HUES48 (cell line): ENCODE measurements around the gene LSM11.
"Not testable (repeated sequence)": the region's sequence is repeated elsewhere in the genome, so short reads cannot be mapped to it uniquely, and the experiment has no call there.

Experiments
- H3K27ac ChIP-seq: one replicate; pipeline ENCODE4 v1.7.0; 2013; ENCODE audit warnings: low read depth, low read length, inconsistent platforms
- H3K27me3 ChIP-seq: 2 replicates; pipeline ENCODE4 v1.6.1; 2013; ENCODE audit warnings: mild to moderate bottlenecking, low read length; ENCODE audit not compliant: control insufficient read depth, insufficient read depth
- H3K36me3 ChIP-seq: 2 replicates; pipeline ENCODE4 v1.6.1; 2013; ENCODE audit warnings: low read length; ENCODE audit not compliant: control insufficient read depth, insufficient read depth
- H3K4me1 ChIP-seq: 2 replicates; pipeline ENCODE4 v1.6.1; 2013; ENCODE audit warnings: mild to moderate bottlenecking, low read length; ENCODE audit not compliant: control insufficient read depth, insufficient read depth
- H3K4me3 ChIP-seq: 2 replicates; pipeline ENCODE4 v1.5.1; 2013; ENCODE audit warnings: mild to moderate bottlenecking, low read depth, low read length
- H3K9ac ChIP-seq: 2 replicates; pipeline ENCODE4 v1.6.1; 2013; ENCODE audit warnings: mild to moderate bottlenecking, low read depth, low read length, moderate library complexity
- H3K9me3 ChIP-seq: 2 replicates; pipeline ENCODE4 v1.6.1; 2013; ENCODE audit warnings: low read length; ENCODE audit not compliant: control insufficient read depth, insufficient read depth

LSM11 gene

GRCh38 chr5:157743163-157744050, at the start of gene LSM11:
Gene LSM11 (plus strand): TSS chr5:157743712. CDS start chr5:157743751, 39 bp downstream.
- Histone ChIP-seq H3K9me3 (no peaks in the 10 kb centered on the region), H3K27me3 (peaks cover 17% of the 10 kb centered on the region), H3K9ac (no peak within 1 kb of the TSS; the same call in 1 of the 2 replicates), H3K4me1 (no peaks in the 10 kb centered on the region; the same call in 1 of the 2 replicates), H3K27ac (no peak within 1 kb of the TSS), H3K4me3 (peak within 1 kb of the TSS; percentile 60), H3K36me3 (peaks cover 15% of the 10 kb centered on the region)

- not testable (repeated sequence) for H3K4me3 ChIP-seq, H3K4me1 ChIP-seq, H3K27me3 ChIP-seq
Measured at GRCh38 chr5:157693816-157694215, 49.7 kb upstream of the LSM11 start.

GRCh38 chr5:157696154-157696553, 47.4 kb upstream of the LSM11 start:
- not testable (repeated sequence) for H3K9ac ChIP-seq, H3K4me3 ChIP-seq, H3K36me3 ChIP-seq, H3K27ac ChIP-seq, H3K4me1 ChIP-seq, H3K27me3 ChIP-seq
- peaks cover 27% of the 10 kb centered on the region for H3K9me3 ChIP-seq

More at GRCh38 chr5:157693816-157694215, 49.7 kb upstream of the LSM11 start:
- H3K36me3 ChIP-seq, H3K9ac ChIP-seq, H3K27ac ChIP-seq: not testable (repeated sequence)
- H3K9me3 ChIP-seq, result peaks cover 17% of the 10 kb centered on the region

GRCh38 chr5:157698674-157699073, 44.8 kb upstream of the LSM11 start:
- not testable (repeated sequence) for H3K27me3 ChIP-seq, H3K4me3 ChIP-seq, H3K36me3 ChIP-seq, H3K27ac ChIP-seq, H3K9ac ChIP-seq, H3K4me1 ChIP-seq
- peaks cover 34% of the 10 kb centered on the region for H3K9me3 ChIP-seq

- no peak overlapping the region for H3K9ac ChIP-seq
- no peak overlapping the region for H3K27ac ChIP-seq
Measured at GRCh38 chr5:157703736-157704135, 39.8 kb upstream of the LSM11 start.

GRCh38 chr5:157708866-157709265, 34.6 kb upstream of the LSM11 start:
- no peak overlapping the region for H3K27ac ChIP-seq
- H3K4me3 ChIP-seq, result no peak overlapping the region
- H3K9me3 ChIP-seq, result no peaks in the 10 kb centered on the region
- H3K4me1 ChIP-seq, result no peaks in the 10 kb centered on the region; the same call in 1 of the 2 replicates
- no peaks in the 10 kb centered on the region for H3K27me3 ChIP-seq
- H3K36me3 ChIP-seq, result no peaks in the 10 kb centered on the region
- no peak overlapping the region for H3K9ac ChIP-seq

More at GRCh38 chr5:157703736-157704135, 39.8 kb upstream of the LSM11 start:
- H3K27me3 ChIP-seq, result no peaks in the 10 kb centered on the region
- H3K4me3 ChIP-seq, result no peak overlapping the region
- H3K9me3 ChIP-seq, result peaks cover 21% of the 10 kb centered on the region
- no peaks in the 10 kb centered on the region for H3K36me3 ChIP-seq
- H3K4me1 ChIP-seq, result no peaks in the 10 kb centered on the region

GRCh38 chr5:157709346-157709745, 34.2 kb upstream of the LSM11 start:
- Histone ChIP-seq H3K27me3 (no peaks in the 10 kb centered on the region), H3K9ac (no peak overlapping the region), H3K27ac (no peak overlapping the region), H3K4me1 (no peaks in the 10 kb centered on the region; the same call in 1 of the 2 replicates), H3K4me3 (no peak overlapping the region), H3K36me3 (no peaks in the 10 kb centered on the region), H3K9me3 (no peaks in the 10 kb centered on the region)

- Histone ChIP-seq H3K36me3 (no peaks in the 10 kb centered on the region), H3K9ac (no peak overlapping the region), H3K4me1 (no peaks in the 10 kb centered on the region; the same call in 1 of the 2 replicates), H3K9me3 (no peaks in the 10 kb centered on the region), H3K4me3 (no peak overlapping the region), H3K27me3 (no peaks in the 10 kb centered on the region), H3K27ac (no peak overlapping the region)
Measured at GRCh38 chr5:157710431-157710830, 33.1 kb upstream of the LSM11 start.

GRCh38 chr5:157710882-157711281, 32.6 kb upstream of the LSM11 start:
- H3K27me3 ChIP-seq, result no peaks in the 10 kb centered on the region
- no peak overlapping the region for H3K9ac ChIP-seq
- H3K4me1 ChIP-seq, result no peaks in the 10 kb centered on the region; the same call in 1 of the 2 replicates
- no peak overlapping the region for H3K4me3 ChIP-seq
- no peaks in the 10 kb centered on the region for H3K36me3 ChIP-seq
- no peaks in the 10 kb centered on the region for H3K9me3 ChIP-seq
- H3K27ac ChIP-seq, result no peak overlapping the region

GRCh38 chr5:157713830-157714595, 29.5 kb upstream of the LSM11 start:
- H3K9me3 ChIP-seq, result no peaks in the 10 kb centered on the region
- H3K9ac ChIP-seq, result no peak overlapping the region
- H3K36me3 ChIP-seq, result no peaks in the 10 kb centered on the region
- no peaks in the 10 kb centered on the region for H3K27me3 ChIP-seq
- no peaks in the 10 kb centered on the region; the same call in 1 of the 2 replicates for H3K4me1 ChIP-seq
- no peak overlapping the region for H3K27ac ChIP-seq
- H3K4me3 ChIP-seq, result no peak overlapping the region

GRCh38 chr5:157714596-157714864, 29.0 kb upstream of the LSM11 start:
- no peak overlapping the region for H3K4me3 ChIP-seq
- no peaks in the 10 kb centered on the region for H3K27me3 ChIP-seq
- H3K9me3 ChIP-seq, result no peaks in the 10 kb centered on the region
- H3K27ac ChIP-seq, result no peak overlapping the region
- H3K4me1 ChIP-seq, result no peaks in the 10 kb centered on the region; the same call in 1 of the 2 replicates
- H3K36me3 ChIP-seq, result no peaks in the 10 kb centered on the region
- H3K9ac ChIP-seq, result no peak overlapping the region
